GM12878 (cell line): Measurements from ENCODE around the gene GSTM5. TPM values are rescaled to one million over a fixed set of nuclear protein-coding genes. Genes with fewer than 3 reads are reported as not detected.
"Not testable (repeated sequence)": the region's sequence is repeated elsewhere in the genome, so short reads cannot be mapped to it uniquely, and the experiment has no call there.

Experiments
- ATAC-seq: fragments of 200-7000 bp; cut with Tn5 transposase; 3 replicates; pipeline ENCODE4 v1.9.1; 2020; ENCODE audit warnings: mild to moderate bottlenecking, moderate library complexity
- BruUV-seq: library from RNA; stranded (reverse); fragments of 400-500 nt; replicated peaks from 2 replicates; lab custom pipeline; 2021; lab: Mats Ljungman, UMichigan
- CTCF ChIA-PET: fragments of 300-600 bp; sonication (Branson Sonifier 250); formaldehyde crosslinking; extraction: SDS; loops from one replicate; lab custom pipeline; 2021; ENCODE audit warnings: inconsistent platforms; lab: Yijun Ruan, JAX
- POLR2A ChIA-PET: fragments of 350-600 bp; formaldehyde crosslinking; extraction: SDS; loops from one replicate; lab custom pipeline; 2021; ENCODE audit warnings: inconsistent platforms; lab: Charles Lee
- RAD21 ChIA-PET: fragments of 300-600 bp; sonication (Branson Sonifier 250); formaldehyde crosslinking; loops from one replicate; lab custom pipeline; 2023; ENCODE audit warnings: antibody characterized with exemption; ENCODE audit not compliant: unreplicated experiment; lab: Charles Lee
- SMC1A ChIA-PET: fragments of 300-600 bp; sonication (Branson Sonifier 250); formaldehyde crosslinking; loops from one replicate; lab custom pipeline; 2023; ENCODE audit not compliant: unreplicated experiment, uncharacterized antibody; lab: Charles Lee
- DNase-seq: peaks from one replicate; pipeline ENCODE4 v3.0.0-alpha.2; 2011; ENCODE audit warnings: low read depth, low spot score
- FAIRE-seq: peaks from 3 replicates; lab custom pipeline; 2011; peaks lifted over from hg19 to GRCh38; lab: Jason Lieb, UNC
- H2AFZ ChIP-seq: 2 replicates; pipeline ENCODE4 v1.6.0; 2011; ENCODE audit warnings: low read depth, low read length, control low read depth; ENCODE audit not compliant: control insufficient read depth
- H3K27ac ChIP-seq: 2 replicates; pipeline ENCODE4 v1.5.1; 2011; ENCODE audit warnings: control low read depth; ENCODE audit not compliant: control insufficient read depth, insufficient read depth
- H3K27me3 ChIP-seq, 2 experiments: replicated peaks in 1 of 2; 2 replicates each; pipeline versions ENCODE4 v1.6.0 to v1.6.1; 2011; ENCODE audit warnings: low read length in 1 of 2; ENCODE audit not compliant: control insufficient read depth in 2 of 2, insufficient read depth in 2 of 2
- H3K36me3 ChIP-seq, 2 experiments: 2 replicates each; pipeline ENCODE4 v1.5.1; 2011; ENCODE audit warnings: low read length in 1 of 2; ENCODE audit not compliant: control insufficient read depth in 2 of 2, insufficient read depth in 2 of 2
- H3K4me1 ChIP-seq: 2 replicates; pipeline ENCODE4 v1.6.1; 2011; ENCODE audit warnings: mild to moderate bottlenecking, low read length, moderate library complexity, mixed read lengths; ENCODE audit not compliant: control insufficient read depth, insufficient read depth
- H3K4me2 ChIP-seq: 2 replicates; pipeline ENCODE4 v1.6.0; 2011; ENCODE audit warnings: control low read depth; ENCODE audit not compliant: control insufficient read depth, insufficient read depth
- H3K4me3 ChIP-seq: fragments of 200-600 bp; sonication (generic); 2 replicates; pipeline ENCODE4 v1.5.1; 2016
- H3K79me2 ChIP-seq: 2 replicates; pipeline ENCODE4 v1.6.0; 2011; ENCODE audit warnings: low read length; ENCODE audit not compliant: control insufficient read depth, insufficient read depth
- H3K9ac ChIP-seq: 2 replicates; pipeline ENCODE4 v1.8.0; 2011; ENCODE audit warnings: low read length, control low read depth, mixed read lengths; ENCODE audit not compliant: control insufficient read depth, insufficient read depth
- H3K9me3 ChIP-seq: replicated peaks from 3 replicates; pipeline ENCODE4 v1.5.1; 2011; ENCODE audit warnings: mild to moderate bottlenecking, low read length; ENCODE audit not compliant: control insufficient read depth, insufficient read depth
- H4K20me1 ChIP-seq: 2 replicates; pipeline ENCODE4 v1.6.0; 2011; ENCODE audit not compliant: control insufficient read depth, insufficient read depth
- SRF ChIP-seq, 2 experiments: IDR thresholded peaks; 2 replicates each; pipeline ENCODE4 v1.6.1; 2011; ENCODE audit warnings: low read depth in 2 of 2, low read length in 2 of 2, mild to moderate bottlenecking in 1 of 2, moderate library complexity in 1 of 2
- WRNIP1 ChIP-seq: IDR thresholded peaks from 2 replicates; pipeline ENCODE4 v1.6.1; 2011; ENCODE audit warnings: low read depth, low read length, improper control_type of control experiment, borderline replicate concordance
- WGBS: methylation state at CpG from one replicate; pipeline ENCODE4 v1.1.6; 2016; ENCODE audit warnings: low lambda C conversion rate; ENCODE audit not compliant: insufficient replicate concordance, insufficient coverage; ENCODE audit errors: missing lambda C conversion rate; 5-methylcytosine and 5-hydroxymethylcytosine counted together
- in situ Hi-C: fragments of 300-500 bp; cut with MboI; formaldehyde crosslinking; loops from 9 replicates; pipeline ENCODE4 v1.14.3; 2018; ENCODE audit warnings: mixed read lengths
- intact Hi-C: fragments of 100-400 bp; cut with micrococcal nuclease; formaldehyde crosslinking; loops from one replicate; pipeline ENCODE4 v1.14.2; 2022; ENCODE audit not compliant: unreplicated experiment
- polyA plus RNA-seq, 11 experiments: library from polyadenylated mRNA; depleted of rRNA in 4 of 11; unstranded in 6 of 11; stranded (reverse) in 5 of 11; fragments of >200 nt; fragmentation: Nextera tagmentation in 4 of 11; fragmentation: Illumina TruSeq in 1 of 11; extraction: Ambion mirVana in 4 of 11; extraction: Trizol in 1 of 11; gene quantifications; 1 replicate in 1 of 11; 2 replicates in 10 of 11; pipeline versions ENCODE4 v1.2.1 to v1.2.3, GENCODE V29; 2011 to 2016; ENCODE audit warnings: inconsistent platforms in 2 of 11, missing spikeins in 2 of 11, low read depth in 1 of 11
- total RNA-seq, 4 experiments: library from RNA; depleted of rRNA in 3 of 4; stranded (reverse); fragments of >200 nt in 3 of 4; fragmentation: Illumina TruSeq in 1 of 4; extraction: Trizol in 1 of 4; gene quantifications; 2 replicates each; pipeline versions ENCODE4 v1.2.1 to v1.2.3, GENCODE V29; 2013 to 2021
- TF ChIP-seq, protein P1 (sequence below): fragments of 450-650 bp; IDR thresholded peaks from 2 replicates; pipeline ENCODE4 v1.6.1; 2016; ENCODE audit warnings: mild to moderate bottlenecking
- TF ChIP-seq, protein P2 (sequence below): fragments of 450-650 bp; conservative IDR thresholded peaks from 2 replicates; pipeline ENCODE4 v1.6.1; 2017; ENCODE audit warnings: mild to moderate bottlenecking, moderate library complexity

Gene GSTM5
- total and polyA plus RNA-seq, 10 of the 15 experiments (the other 5 are each of a cell fraction or from before 2014, with no cell fraction given) = 0.10 to 0.37 (median 0.26) TPM; not detected in 1

DNA sequence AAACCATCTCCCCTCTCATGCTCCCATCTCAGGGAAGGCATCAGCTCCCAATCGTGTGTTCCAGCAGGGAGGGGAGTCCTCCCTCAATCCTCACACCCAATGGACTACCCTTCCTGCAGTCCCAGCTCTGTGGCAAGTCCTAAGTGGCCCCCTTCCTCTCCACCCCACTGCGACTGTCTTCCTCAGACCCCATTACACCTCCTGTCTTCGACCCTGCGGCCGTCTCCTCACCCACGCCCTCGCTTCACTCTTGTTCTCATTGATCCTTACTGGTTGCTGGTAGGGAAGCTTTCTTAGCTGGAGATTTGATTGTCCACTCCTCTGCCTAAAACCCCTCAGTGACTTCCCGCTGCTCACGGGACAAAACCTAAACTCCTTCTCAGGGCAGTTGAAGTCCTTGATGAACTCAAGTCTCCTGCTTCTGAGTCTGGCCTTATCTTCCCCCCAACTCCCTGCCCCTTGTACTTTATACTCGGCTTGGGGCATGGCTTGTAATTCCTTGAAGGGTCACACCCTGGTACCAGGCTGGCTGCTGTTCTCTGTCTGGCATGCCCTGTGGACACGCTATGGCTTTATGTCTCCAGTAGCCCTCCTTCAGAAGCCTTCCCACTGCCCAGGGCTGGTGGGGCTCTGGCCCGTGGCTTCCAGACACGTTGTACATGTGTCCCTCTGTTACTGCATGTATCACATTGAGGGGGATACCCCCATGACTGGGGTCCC lies 54.0 kb downstream of the GSTM5 start (continued):
- TF ChIP-seq, protein P1, sequence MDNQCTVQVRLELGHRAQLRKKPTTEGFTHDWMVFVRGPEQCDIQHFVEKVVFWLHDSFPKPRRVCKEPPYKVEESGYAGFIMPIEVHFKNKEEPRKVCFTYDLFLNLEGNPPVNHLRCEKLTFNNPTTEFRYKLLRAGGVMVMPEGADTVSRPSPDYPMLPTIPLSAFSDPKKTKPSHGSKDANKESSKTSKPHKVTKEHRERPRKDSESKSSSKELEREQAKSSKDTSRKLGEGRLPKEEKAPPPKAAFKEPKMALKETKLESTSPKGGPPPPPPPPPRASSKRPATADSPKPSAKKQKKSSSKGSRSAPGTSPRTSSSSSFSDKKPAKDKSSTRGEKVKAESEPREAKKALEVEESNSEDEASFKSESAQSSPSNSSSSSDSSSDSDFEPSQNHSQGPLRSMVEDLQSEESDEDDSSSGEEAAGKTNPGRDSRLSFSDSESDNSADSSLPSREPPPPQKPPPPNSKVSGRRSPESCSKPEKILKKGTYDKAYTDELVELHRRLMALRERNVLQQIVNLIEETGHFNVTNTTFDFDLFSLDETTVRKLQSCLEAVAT = no peak
- TF ChIP-seq SRF (IDR thresholded peaks at IDR 0.05; ENCODE audit: low read depth in 2 of 2, low read length in 2 of 2) = no peak
- TF ChIP-seq WRNIP1 = no peak
- TF ChIP-seq, protein P2, sequence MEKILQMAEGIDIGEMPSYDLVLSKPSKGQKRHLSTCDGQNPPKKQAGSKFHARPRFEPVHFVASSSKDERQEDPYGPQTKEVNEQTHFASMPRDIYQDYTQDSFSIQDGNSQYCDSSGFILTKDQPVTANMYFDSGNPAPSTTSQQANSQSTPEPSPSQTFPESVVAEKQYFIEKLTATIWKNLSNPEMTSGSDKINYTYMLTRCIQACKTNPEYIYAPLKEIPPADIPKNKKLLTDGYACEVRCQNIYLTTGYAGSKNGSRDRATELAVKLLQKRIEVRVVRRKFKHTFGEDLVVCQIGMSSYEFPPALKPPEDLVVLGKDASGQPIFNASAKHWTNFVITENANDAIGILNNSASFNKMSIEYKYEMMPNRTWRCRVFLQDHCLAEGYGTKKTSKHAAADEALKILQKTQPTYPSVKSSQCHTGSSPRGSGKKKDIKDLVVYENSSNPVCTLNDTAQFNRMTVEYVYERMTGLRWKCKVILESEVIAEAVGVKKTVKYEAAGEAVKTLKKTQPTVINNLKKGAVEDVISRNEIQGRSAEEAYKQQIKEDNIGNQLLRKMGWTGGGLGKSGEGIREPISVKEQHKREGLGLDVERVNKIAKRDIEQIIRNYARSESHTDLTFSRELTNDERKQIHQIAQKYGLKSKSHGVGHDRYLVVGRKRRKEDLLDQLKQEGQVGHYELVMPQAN = no peak

DNA sequence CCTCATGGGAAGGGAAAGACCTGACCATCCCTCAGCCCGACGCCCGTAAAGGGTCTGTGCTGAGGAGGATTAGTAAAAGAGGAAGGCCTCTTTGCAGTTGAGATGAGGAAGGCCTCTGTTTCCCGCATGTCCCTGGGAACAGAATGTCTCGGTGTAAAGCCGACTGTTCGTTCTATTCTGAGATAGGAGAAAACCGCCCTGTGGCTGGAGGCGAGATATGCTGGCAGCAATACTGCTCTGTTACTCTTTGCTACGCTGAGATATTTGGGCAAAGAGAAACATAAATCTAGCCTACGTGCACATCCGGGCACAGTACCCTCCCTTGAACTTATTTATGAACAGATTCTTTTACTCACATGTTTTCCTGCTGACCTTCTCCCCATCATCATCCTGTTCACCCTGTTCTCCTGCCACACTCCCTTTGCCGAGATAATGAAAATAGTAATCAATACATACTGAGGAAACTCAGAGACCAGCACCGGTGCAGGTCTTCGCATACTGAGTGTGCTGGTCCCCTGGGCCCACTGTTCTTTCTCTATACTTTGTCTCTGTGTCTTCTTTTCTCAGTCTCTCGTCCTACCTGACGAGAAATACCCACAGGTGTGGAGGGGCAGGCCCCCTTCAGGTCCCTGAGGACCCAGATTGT lies 55.1 kb downstream of the GSTM5 start:
- H4K20me1 ChIP-seq, RAD21 ChIA-PET, H3K27me3 ChIP-seq, DNase-seq, H3K36me3 ChIP-seq, H3K9ac ChIP-seq, BruUV-seq, H3K27ac ChIP-seq, H3K4me2 ChIP-seq, FAIRE-seq, SMC1A ChIA-PET, H3K4me3 ChIP-seq, H3K4me1 ChIP-seq, ATAC-seq, CTCF ChIA-PET, POLR2A ChIA-PET, intact Hi-C loops, H3K79me2 ChIP-seq, H2AFZ ChIP-seq, in situ Hi-C loops, H3K9me3 ChIP-seq: not testable (repeated sequence)
- 44% methylated on average over 17 of the region's 17 CpGs for WGBS

Other genes with a start within 250 kb of the GSTM5 start
Only the 7 nearest of the 14 such genes appear.
- gene GNAT2, start 92.6 kb upstream of the GSTM5 start, total RNA-seq (2014; rRNA removed) = 0.23 and 0.38 TPM in 2 replicates
- 0.31 and 0.69 TPM in 2 replicates for gene GNAT2, start 92.6 kb upstream of the GSTM5 start, total RNA-seq (2014; rRNA removed; fragmentation: Illumina TruSeq; extraction: Trizol)
- gene GNAT2, start 92.6 kb upstream of the GSTM5 start, total RNA-seq (2021) = 0.85 and 0.92 TPM in 2 replicates
- 0.30 and 0.54 TPM in 2 replicates for gene GNAT2, start 92.6 kb upstream of the GSTM5 start, polyA plus RNA-seq (2011; rRNA removed)
- gene GNAT2, start 92.6 kb upstream of the GSTM5 start, polyA plus RNA-seq (2014; fragmentation: Illumina TruSeq; extraction: Trizol) = 0.26 and 0.59 TPM in 2 replicates
- gene GNAT2, start 92.6 kb upstream of the GSTM5 start, polyA plus RNA-seq (2014; fragmentation: Nextera tagmentation; extraction: Ambion mirVana) = under 1 TPM; 0.08 to 0.77 TPM
- 0.28 and 0.36 TPM in 2 replicates for gene GNAT2, start 92.6 kb upstream of the GSTM5 start, polyA plus RNA-seq (2014; rRNA removed)
- 1 to 10 TPM in 1 of 2 experiments, under 1 TPM in 1; 0.46 to 1.3 TPM for gene GNAT2, start 92.6 kb upstream of the GSTM5 start, polyA plus RNA-seq (2016; fragmentation: Nextera tagmentation; extraction: Ambion mirVana)
- gene AMPD2, start 92.4 kb upstream of the GSTM5 start, total RNA-seq (2014; rRNA removed) = 43.4 and 49.9 TPM in 2 replicates
- 19.0 and 19.5 TPM in 2 replicates for gene AMPD2, start 92.4 kb upstream of the GSTM5 start, total RNA-seq (2014; rRNA removed; fragmentation: Illumina TruSeq; extraction: Trizol)
- 66.5 and 75.9 TPM in 2 replicates for gene AMPD2, start 92.4 kb upstream of the GSTM5 start, total RNA-seq (2021)
- 9.9 and 30.0 TPM in 2 replicates for gene AMPD2, start 92.4 kb upstream of the GSTM5 start, polyA plus RNA-seq (2011; rRNA removed)
- gene AMPD2, start 92.4 kb upstream of the GSTM5 start, polyA plus RNA-seq (2014; fragmentation: Illumina TruSeq; extraction: Trizol) = 11.8 and 30.9 TPM in 2 replicates
- 1 to 10 TPM; 2.0 to 3.0 TPM for gene AMPD2, start 92.4 kb upstream of the GSTM5 start, polyA plus RNA-seq (2014; fragmentation: Nextera tagmentation; extraction: Ambion mirVana)
- gene AMPD2, start 92.4 kb upstream of the GSTM5 start, polyA plus RNA-seq (2014; rRNA removed) = 40.9 and 44.4 TPM in 2 replicates
- gene AMPD2, start 92.4 kb upstream of the GSTM5 start, polyA plus RNA-seq (2016; fragmentation: Nextera tagmentation; extraction: Ambion mirVana) = 10 to 100 TPM; 31.8 to 33.1 TPM
- 14.3 and 15.1 TPM in 2 replicates for gene GSTM4, start 56.2 kb upstream of the GSTM5 start, total RNA-seq (2014; rRNA removed)
- gene GSTM4, start 56.2 kb upstream of the GSTM5 start, total RNA-seq (2014; rRNA removed; fragmentation: Illumina TruSeq; extraction: Trizol) = 13.6 and 14.5 TPM in 2 replicates
- gene GSTM4, start 56.2 kb upstream of the GSTM5 start, total RNA-seq (2021) = 20.4 and 21.4 TPM in 2 replicates
- 23.0 and 37.2 TPM in 2 replicates for gene GSTM4, start 56.2 kb upstream of the GSTM5 start, polyA plus RNA-seq (2011; rRNA removed)
- 25.8 and 31.7 TPM in 2 replicates for gene GSTM4, start 56.2 kb upstream of the GSTM5 start, polyA plus RNA-seq (2014; fragmentation: Illumina TruSeq; extraction: Trizol)
- gene GSTM4, start 56.2 kb upstream of the GSTM5 start, polyA plus RNA-seq (2014; fragmentation: Nextera tagmentation; extraction: Ambion mirVana) = 10 to 100 TPM; 16.9 to 17.0 TPM
- gene GSTM4, start 56.2 kb upstream of the GSTM5 start, polyA plus RNA-seq (2014; rRNA removed) = 25.3 and 26.8 TPM in 2 replicates
- 10 to 100 TPM; 25.6 to 27.7 TPM for gene GSTM4, start 56.2 kb upstream of the GSTM5 start, polyA plus RNA-seq (2016; fragmentation: Nextera tagmentation; extraction: Ambion mirVana)
- 10.5 and 11.4 TPM in 2 replicates for gene GSTM2, start 44.2 kb upstream of the GSTM5 start, total RNA-seq (2014; rRNA removed)
- gene GSTM2, start 44.2 kb upstream of the GSTM5 start, total RNA-seq (2014; rRNA removed; fragmentation: Illumina TruSeq; extraction: Trizol) = 9.9 and 13.5 TPM in 2 replicates
- gene GSTM2, start 44.2 kb upstream of the GSTM5 start, total RNA-seq (2021) = 21.6 and 23.3 TPM in 2 replicates
- gene GSTM2, start 44.2 kb upstream of the GSTM5 start, polyA plus RNA-seq (2011; rRNA removed) = 4.8 and 8.3 TPM in 2 replicates
- gene GSTM2, start 44.2 kb upstream of the GSTM5 start, polyA plus RNA-seq (2014; fragmentation: Illumina TruSeq; extraction: Trizol) = 31.8 and 32.0 TPM in 2 replicates
- 10 to 100 TPM; 29.6 to 30.4 TPM for gene GSTM2, start 44.2 kb upstream of the GSTM5 start, polyA plus RNA-seq (2014; fragmentation: Nextera tagmentation; extraction: Ambion mirVana)
- gene GSTM2, start 44.2 kb upstream of the GSTM5 start, polyA plus RNA-seq (2014; rRNA removed) = 28.1 and 32.3 TPM in 2 replicates
- 10 to 100 TPM; 12.7 to 17.1 TPM for gene GSTM2, start 44.2 kb upstream of the GSTM5 start, polyA plus RNA-seq (2016; fragmentation: Nextera tagmentation; extraction: Ambion mirVana)
- gene GSTM1, start 24.4 kb upstream of the GSTM5 start, total RNA-seq (2014; rRNA removed) = 16.0 and 16.6 TPM in 2 replicates
- gene GSTM1, start 24.4 kb upstream of the GSTM5 start, total RNA-seq (2014; rRNA removed; fragmentation: Illumina TruSeq; extraction: Trizol) = 21.3 and 21.4 TPM in 2 replicates
- 32.4 and 33.5 TPM in 2 replicates for gene GSTM1, start 24.4 kb upstream of the GSTM5 start, total RNA-seq (2021)
- 21.0 and 38.6 TPM in 2 replicates for gene GSTM1, start 24.4 kb upstream of the GSTM5 start, polyA plus RNA-seq (2011; rRNA removed)
- 40.9 and 60.1 TPM in 2 replicates for gene GSTM1, start 24.4 kb upstream of the GSTM5 start, polyA plus RNA-seq (2014; fragmentation: Illumina TruSeq; extraction: Trizol)
- gene GSTM1, start 24.4 kb upstream of the GSTM5 start, polyA plus RNA-seq (2014; fragmentation: Nextera tagmentation; extraction: Ambion mirVana) = 10 to 100 TPM; 66.7 to 75.6 TPM
- 36.6 and 39.1 TPM in 2 replicates for gene GSTM1, start 24.4 kb upstream of the GSTM5 start, polyA plus RNA-seq (2014; rRNA removed)
- 10 to 100 TPM; 54.1 to 56.6 TPM for gene GSTM1, start 24.4 kb upstream of the GSTM5 start, polyA plus RNA-seq (2016; fragmentation: Nextera tagmentation; extraction: Ambion mirVana)
- not detected in 2 replicates for gene GSTM3, start 28.8 kb downstream of the GSTM5 start, total RNA-seq (2014; rRNA removed)
- gene GSTM3, start 28.8 kb downstream of the GSTM5 start, total RNA-seq (2014; rRNA removed; fragmentation: Illumina TruSeq; extraction: Trizol) = not detected in 2 replicates
- not detected in 2 replicates for gene GSTM3, start 28.8 kb downstream of the GSTM5 start, total RNA-seq (2021)
- gene GSTM3, start 28.8 kb downstream of the GSTM5 start, polyA plus RNA-seq (2011; rRNA removed) = not detected in 2 replicates
- gene GSTM3, start 28.8 kb downstream of the GSTM5 start, polyA plus RNA-seq (2014; fragmentation: Illumina TruSeq; extraction: Trizol) = not detected in 2 replicates
- gene GSTM3, start 28.8 kb downstream of the GSTM5 start, polyA plus RNA-seq (2014; fragmentation: Nextera tagmentation; extraction: Ambion mirVana) = not detected
- not detected in 2 replicates for gene GSTM3, start 28.8 kb downstream of the GSTM5 start, polyA plus RNA-seq (2014; rRNA removed)
- not detected for gene GSTM3, start 28.8 kb downstream of the GSTM5 start, polyA plus RNA-seq (2016; fragmentation: Nextera tagmentation; extraction: Ambion mirVana)
- gene EPS8L3, start 51.7 kb downstream of the GSTM5 start, total RNA-seq (2014; rRNA removed) = not detected in 2 replicates
- gene EPS8L3, start 51.7 kb downstream of the GSTM5 start, total RNA-seq (2014; rRNA removed; fragmentation: Illumina TruSeq; extraction: Trizol) = not detected in 2 replicates
- 0.43 TPM in 1 of 2 replicates, not detected in the other for gene EPS8L3, start 51.7 kb downstream of the GSTM5 start, total RNA-seq (2021)
- gene EPS8L3, start 51.7 kb downstream of the GSTM5 start, polyA plus RNA-seq (2011; rRNA removed) = not detected in 2 replicates
- gene EPS8L3, start 51.7 kb downstream of the GSTM5 start, polyA plus RNA-seq (2014; fragmentation: Illumina TruSeq; extraction: Trizol) = not detected in 2 replicates
- not detected for gene EPS8L3, start 51.7 kb downstream of the GSTM5 start, polyA plus RNA-seq (2014; fragmentation: Nextera tagmentation; extraction: Ambion mirVana)
- not detected in 2 replicates for gene EPS8L3, start 51.7 kb downstream of the GSTM5 start, polyA plus RNA-seq (2014; rRNA removed)
- gene EPS8L3, start 51.7 kb downstream of the GSTM5 start, polyA plus RNA-seq (2016; fragmentation: Nextera tagmentation; extraction: Ambion mirVana) = not detected